NB4 (cell line): Measurements from ENCODE around the gene IQGAP2.

Experiments
- DNase-seq: peaks from one replicate; pipeline ENCODE4 v3.0.0; 2010; ENCODE audit warnings: low read depth
- H3K4me3 ChIP-seq: one replicate; pipeline ENCODE4 v1.5.1; 2011; ENCODE audit warnings: mild to moderate bottlenecking, low read depth, low read length, moderate library complexity
- MAX ChIP-seq: IDR thresholded peaks from 2 replicates; pipeline ENCODE4 v1.6.1; 2011; ENCODE audit warnings: low read depth, low read length
- MYC ChIP-seq: IDR thresholded peaks from 2 replicates; pipeline ENCODE4 v1.6.1; 2011; ENCODE audit warnings: low read depth, low read length
- POLR2A ChIP-seq: IDR thresholded peaks from 2 replicates; pipeline ENCODE4 v1.6.1; 2011; ENCODE audit warnings: mild to moderate bottlenecking; ENCODE audit not compliant: insufficient read length; ENCODE audit errors: extremely low read depth
- TF ChIP-seq, protein P1 (sequence below): IDR thresholded peaks from one replicate; pipeline ENCODE4 v1.5.1; 2012; ENCODE audit warnings: low read depth, low read length

Gene IQGAP2

GRCh38 chr5:76724871-76725270, 321.8 kb downstream of the IQGAP2 start:
- no peak for DNase-seq
- H3K4me3 ChIP-seq = no peak overlapping the region
- TF ChIP-seq POLR2A (no peak), MAX (no peak), MYC (no peak)
- TF ChIP-seq, protein P1, sequence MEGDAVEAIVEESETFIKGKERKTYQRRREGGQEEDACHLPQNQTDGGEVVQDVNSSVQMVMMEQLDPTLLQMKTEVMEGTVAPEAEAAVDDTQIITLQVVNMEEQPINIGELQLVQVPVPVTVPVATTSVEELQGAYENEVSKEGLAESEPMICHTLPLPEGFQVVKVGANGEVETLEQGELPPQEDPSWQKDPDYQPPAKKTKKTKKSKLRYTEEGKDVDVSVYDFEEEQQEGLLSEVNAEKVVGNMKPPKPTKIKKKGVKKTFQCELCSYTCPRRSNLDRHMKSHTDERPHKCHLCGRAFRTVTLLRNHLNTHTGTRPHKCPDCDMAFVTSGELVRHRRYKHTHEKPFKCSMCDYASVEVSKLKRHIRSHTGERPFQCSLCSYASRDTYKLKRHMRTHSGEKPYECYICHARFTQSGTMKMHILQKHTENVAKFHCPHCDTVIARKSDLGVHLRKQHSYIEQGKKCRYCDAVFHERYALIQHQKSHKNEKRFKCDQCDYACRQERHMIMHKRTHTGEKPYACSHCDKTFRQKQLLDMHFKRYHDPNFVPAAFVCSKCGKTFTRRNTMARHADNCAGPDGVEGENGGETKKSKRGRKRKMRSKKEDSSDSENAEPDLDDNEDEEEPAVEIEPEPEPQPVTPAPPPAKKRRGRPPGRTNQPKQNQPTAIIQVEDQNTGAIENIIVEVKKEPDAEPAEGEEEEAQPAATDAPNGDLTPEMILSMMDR = no peak

- no peak for DNase-seq
- H3K4me3 ChIP-seq = no peak overlapping the region
These were observed 325.9 kb downstream of the IQGAP2 start for GRCh38 chr5:76728965-76729364.

GRCh38 chr5:76729373-76730290, 326.5 kb downstream of the IQGAP2 start:
- DNase-seq = no peak
- no peak overlapping the region for H3K4me3 ChIP-seq
- TF ChIP-seq MAX (no peak), POLR2A (no peak), MYC (no peak)
- TF ChIP-seq, protein P1 = no peak

More at GRCh38 chr5:76728965-76729364, 325.9 kb downstream of the IQGAP2 start:
- TF ChIP-seq MYC (no peak), POLR2A (no peak)

- TF ChIP-seq, protein P1 = no peak
- no peak for TF ChIP-seq MYC
- no peak for TF ChIP-seq POLR2A
- TF ChIP-seq MAX = no peak
- no peak overlapping the region for H3K4me3 ChIP-seq
- DNase-seq = no peak
These were observed 329.4 kb downstream of the IQGAP2 start for GRCh38 chr5:76732405-76733048.

- DNase-seq = peak; percentile 51
- no peak overlapping the region for H3K4me3 ChIP-seq
- TF ChIP-seq, protein P1 = no peak
- no peak for TF ChIP-seq MYC
- no peak for TF ChIP-seq POLR2A
- no peak for TF ChIP-seq MAX
These were observed 329.9 kb downstream of the IQGAP2 start for GRCh38 chr5:76733049-76733417.

DNA sequence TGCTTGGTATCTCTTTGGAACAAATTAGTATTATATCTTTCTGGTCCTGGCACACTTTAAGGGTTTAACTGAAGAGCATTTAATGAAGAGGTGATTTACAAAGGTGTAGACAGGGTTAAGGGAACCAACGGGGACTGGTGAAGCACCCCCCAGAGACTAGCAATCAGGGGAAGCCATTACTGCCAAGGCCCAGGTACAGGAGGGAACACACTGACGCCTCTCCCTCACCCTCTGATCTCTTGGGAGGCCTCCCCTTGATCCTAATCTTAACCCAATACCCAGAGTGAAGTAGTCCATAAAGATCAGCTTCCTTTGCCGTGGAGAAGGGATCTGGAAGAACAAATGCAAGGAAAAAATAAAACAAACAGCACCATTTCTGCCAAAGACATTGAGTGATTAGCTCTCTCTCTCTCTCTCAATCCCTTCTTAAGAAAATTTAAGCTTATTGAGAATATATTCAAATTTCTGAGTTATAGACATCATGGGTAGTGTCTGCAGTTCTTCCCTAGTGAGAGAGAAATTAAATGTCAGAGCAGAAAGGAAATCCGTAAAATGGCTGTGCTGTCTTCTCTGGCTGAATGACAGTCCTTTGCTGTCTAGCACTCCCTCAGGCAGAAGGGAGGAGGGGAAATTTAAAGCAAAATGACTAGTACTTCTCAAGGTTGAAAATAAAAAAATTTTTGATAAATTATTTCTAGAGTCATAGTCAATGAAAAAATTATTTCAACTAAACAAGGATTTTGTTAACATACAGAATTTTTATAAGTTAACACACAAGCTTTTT, 332.9 kb downstream of the IQGAP2 start:
- DNase-seq = no peak
- TF ChIP-seq POLR2A (no peak), MYC (no peak), MAX (no peak)
- TF ChIP-seq, protein P1 = no peak
- no peak overlapping the region for H3K4me3 ChIP-seq
